Heart left ventricle (tissue), 16 donors: ENCODE measurements around the gene SLC4A7. TPM values are rescaled to one million over a fixed set of nuclear protein-coding genes. Genes with fewer than 3 reads are reported as not detected.
"Not testable (repeated sequence)": the region's sequence is repeated elsewhere in the genome, so short reads cannot be mapped to it uniquely, and the experiment has no call there.

Source experiments
- ATAC-seq, 4 donors: fragments of 200-7000 bp; cut with Tn5 transposase; one replicate each; pipeline ENCODE4 v1.9.1; 2020 to 2022; ENCODE audit warnings: moderate library complexity in 4 of 4, mild to moderate bottlenecking in 3 of 4, moderate number of reproducible peaks in 1 of 4
- DNase-seq, 5 donors: peaks; one replicate each; pipeline ENCODE4 v3.0.0-alpha.2; 2020
- H3K27ac ChIP-seq, 12 donors: fragments of 200-600 bp; sonication (generic) in 4 of 12; one replicate each; pipeline versions ENCODE4 v1.5.0 to v1.8.0; 2016 to 2022; ENCODE audit warnings: mild to moderate bottlenecking in 2 of 12
- H3K27me3 ChIP-seq, 9 donors: fragments of 200-600 bp; sonication (generic) in 2 of 9; one replicate each; pipeline versions ENCODE4 v1.5.1 to v1.8.0; 2016 to 2022; ENCODE audit warnings: mild to moderate bottlenecking in 3 of 9
- H3K36me3 ChIP-seq, 9 donors: fragments of 200-600 bp; sonication (generic) in 2 of 9; one replicate each; pipeline versions ENCODE4 v1.5.0 to v1.8.0; 2018 to 2022; ENCODE audit warnings: mild to moderate bottlenecking in 2 of 9
- H3K4me1 ChIP-seq, 12 donors: fragments of 200-600 bp; sonication (generic) in 4 of 12; one replicate each; pipeline versions ENCODE4 v1.5.0 to v1.8.0; 2016 to 2022; ENCODE audit warnings: mild to moderate bottlenecking in 3 of 12
- H3K4me3 ChIP-seq, 12 donors: fragments of 200-600 bp; sonication (generic) in 4 of 12; one replicate each; pipeline versions ENCODE4 v1.5.0 to v1.8.0; 2017 to 2022; ENCODE audit warnings: mild to moderate bottlenecking in 9 of 12, moderate library complexity in 4 of 12
- H3K9me3 ChIP-seq, 12 donors: fragments of 200-600 bp; sonication (generic) in 4 of 12; one replicate each; pipeline versions ENCODE4 v1.5.0 to v1.8.0; 2016 to 2022; ENCODE audit warnings: mild to moderate bottlenecking in 1 of 12
- CTCF ChIP-seq, 12 donors: fragments of 200-600 bp; sonication (generic) in 4 of 12; IDR thresholded peaks; one replicate each; pipeline versions ENCODE4 v1.5.0 to v1.8.0; 2018 to 2022; ENCODE audit warnings: antibody characterized with exemption in 12 of 12, mild to moderate bottlenecking in 5 of 12
- POLR2A ChIP-seq, 2 donors: fragments of 450-650 bp; IDR thresholded peaks; one replicate each; pipeline ENCODE4 v1.6.1; 2017; ENCODE audit warnings: antibody characterized with exemption in 2 of 2, mild to moderate bottlenecking in 2 of 2, moderate library complexity in 2 of 2
- WGBS, 4 donors: extraction: QIAGEN DNeasy Blood & Tissue Kit in 2 of 4; methylation state at CpG; one replicate each; pipeline versions ENCODE4 v1.1.5 to v1.1.7; 2013 to 2018; 5-methylcytosine and 5-hydroxymethylcytosine counted together
- intact Hi-C, 10 donors: fragments of 100-400 bp; cut with DNase I; formaldehyde crosslinking; loops; one replicate each; pipeline versions ENCODE4 v1.11.1 to v1.14.2; 2022
- polyA plus RNA-seq, 2 donors: library from polyadenylated mRNA; stranded (reverse); fragments of 200-250 nt; gene quantifications; one replicate each; pipeline ENCODE4 v1.2.3, GENCODE V29; 2013
- total RNA-seq, 9 donors: library from RNA; depleted of rRNA in 2 of 9; stranded (reverse); fragments of >200 nt in 2 of 9; fragmentation: NEBNext Ultra II Directional in 3 of 9; extraction: Animal tissue kit (Norgen Biotek cat#: 25700) in 3 of 9; gene quantifications; one replicate each; pipeline versions ENCODE4 v1.1.0 to v1.2.4, GENCODE V29; 2016 to 2023
- donor health status: ischemic (EF 13 %, LVEDD 7.1; RV severe dilation, severe dysfunction).
- donor health status: healthy with polysubstance abuse.
- donor health status: DM: no; HTN: yes; CAD: no.
- donor health status: DM: no; HTN: no; CAD: no.
- donor health status: ischemic (EF 25% LVEDD 6.9; RV normal size, moderate dysfunction).
- donor health status: ischemic (EF 25% LVEDD 5.7; RV mildly dilated, moderate dysfunction).
- donor health status: healthy.
- donor health status: DM: yes; HTN: yes; CAD: no.
- donor health status: ischemic (EF 35%, LVEDD 5.7; RV mildly dilated, moderate dysfunction).
- donor health status: nonischemic (EF 11% LVEDD 7.7; RV severe dilation, severe dysfunction).
- donor health status: DM: yes; HTN: yes; CAD: no.
- donor health status: PGD.
- donor health status: ischemic (EF 29% LVEDD 5.4; RV normal size, mild dysfunction).
- donor health status: nonischemic (EF 23%, LVEDD 6.1; RV moderate dilation, normal function).

The SLC4A7 gene
- total and polyA plus RNA-seq, 11 donors = 2.2 to 25.4 (median 15.0) TPM

DNA sequence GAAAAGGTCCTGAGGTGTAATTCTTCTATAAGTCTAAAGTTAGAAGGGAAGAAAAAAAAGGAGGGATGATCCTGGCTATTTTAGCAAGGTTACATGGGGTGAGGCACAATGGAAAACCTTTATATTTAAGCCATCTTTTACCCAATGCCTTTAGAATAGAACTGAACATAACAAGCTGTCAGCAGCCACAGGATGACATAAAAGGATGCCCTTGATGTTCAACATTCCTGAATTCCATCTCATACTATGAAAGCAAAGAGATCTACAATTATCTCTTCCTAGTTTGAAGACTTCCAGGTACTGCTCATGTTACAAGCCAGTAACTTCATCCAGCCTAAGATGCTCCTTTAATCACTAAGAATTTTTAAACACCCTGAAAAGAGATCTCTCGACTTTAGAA, 141.9 kb downstream of the SLC4A7 start:
- TF ChIP-seq CTCF (IDR thresholded peaks at IDR 0.05) = no peak
- TF ChIP-seq POLR2A (IDR thresholded peaks at IDR 0.05) = no peak
- WGBS, 4 donors = 38 to 52% (median 43%) methylated on average over 1 of the region's 1 CpG
- ATAC-seq (peak in 3 of 4 donors; percentile 29 to 48 (median 46)), DNase-seq (no peak)
- Histone ChIP-seq H3K27ac (peak overlapping the region in 7 of 12 donors; percentile 26 to 58 (median 46)), H3K4me1 (peaks cover 0 to 17% (median 5%) of the 10 kb centered on the region in 12 donors), H3K36me3 (no peaks in the 10 kb centered on the region), H3K27me3 (no peaks in the 10 kb centered on the region), H3K4me3 (no peak overlapping the region), H3K9me3 (peaks cover 0 to 12% (median 0%) of the 10 kb centered on the region in 12 donors)
- intact Hi-C loops = no loop called here

DNA sequence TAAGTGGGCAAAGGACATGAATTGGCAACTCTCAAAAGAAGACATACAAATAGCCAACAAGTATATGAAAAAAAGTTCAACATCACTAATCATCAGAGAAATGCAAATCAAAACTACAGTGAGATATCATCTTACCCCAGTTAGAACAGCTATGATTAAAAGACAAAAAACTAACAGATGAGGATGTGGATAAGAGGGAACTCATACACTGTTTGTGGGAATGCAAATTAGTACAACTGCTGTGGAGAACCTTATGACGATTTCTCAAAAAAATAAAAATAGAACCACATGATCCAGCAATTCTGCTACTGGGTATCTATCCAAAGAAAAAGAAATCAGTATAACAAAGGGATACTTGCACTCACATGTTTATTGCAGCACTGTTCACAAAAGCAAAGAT, 143.7 kb downstream of the SLC4A7 start:
- no peak for DNase-seq
- WGBS, 4 donors = 32 to 40% (median 36%) methylated on average over 1 of the region's 1 CpG
- Histone ChIP-seq H3K4me1 (peaks cover 0 to 11% (median 4%) of the 10 kb centered on the region in 12 donors), H3K27me3 (no peaks in the 10 kb centered on the region), H3K27ac (no peak overlapping the region), H3K9me3 (peaks cover 0 to 17% (median 0%) of the 10 kb centered on the region in 12 donors), H3K4me3 (no peak overlapping the region), H3K36me3 (no peaks in the 10 kb centered on the region)
- TF ChIP-seq CTCF (IDR thresholded peaks at IDR 0.05) = no peak
- TF ChIP-seq POLR2A (IDR thresholded peaks at IDR 0.05) = no peak
- intact Hi-C loops = no loop called here
- no peak for ATAC-seq

GRCh38 chr3:27335571-27335970, 148.6 kb downstream of the SLC4A7 start:
- Histone ChIP-seq H3K36me3 (no peaks in the 10 kb centered on the region), H3K4me3 (no peak overlapping the region), H3K27me3 (no peaks in the 10 kb centered on the region), H3K9me3 (peaks cover 0 to 17% (median 0%) of the 10 kb centered on the region in 12 donors), H3K4me1 (peaks cover 0 to under 1% (median 0%) of the 10 kb centered on the region in 12 donors), H3K27ac (no peak overlapping the region)
- intact Hi-C loops = no loop called here
- TF ChIP-seq POLR2A (IDR thresholded peaks at IDR 0.05) = no peak
- TF ChIP-seq CTCF (IDR thresholded peaks at IDR 0.05) = no peak
- ATAC-seq (no peak), DNase-seq (no peak)
- 86 to 93% (median 89%) methylated on average over 1 of the region's 1 CpG for WGBS, 4 donors

DNA sequence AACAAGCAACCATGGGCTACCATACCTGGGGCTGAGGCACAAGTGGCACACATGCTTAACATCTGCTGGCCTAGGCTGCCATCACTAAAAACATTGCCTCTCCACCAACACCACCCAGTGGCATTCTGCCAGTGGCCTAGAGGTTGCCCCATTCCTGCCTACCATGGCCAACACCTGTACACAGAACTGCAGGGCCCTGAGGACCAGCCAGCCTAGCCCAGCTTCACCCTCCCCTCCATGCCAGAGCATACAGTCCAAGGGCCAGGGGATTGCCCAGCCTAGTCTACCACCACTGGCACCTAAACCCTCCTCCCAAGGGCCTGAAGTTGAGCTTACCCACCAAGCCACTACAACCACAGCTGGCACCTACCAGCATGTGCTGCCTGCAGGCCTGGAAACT, 150.3 kb downstream of the SLC4A7 start:
- peak in 1 of 4 donors; percentile 15 for ATAC-seq
- Histone ChIP-seq H3K27ac (no peak overlapping the region), H3K27me3 (no peaks in the 10 kb centered on the region), H3K4me3 (no peak overlapping the region), H3K36me3 (no peaks in the 10 kb centered on the region), H3K9me3 (peaks cover 0 to 13% (median 0%) of the 10 kb centered on the region in 12 donors), H3K4me1 (no peaks in the 10 kb centered on the region)
- intact Hi-C loops = no loop called here
- no peak for DNase-seq
- TF ChIP-seq POLR2A (IDR thresholded peaks at IDR 0.05) = no peak
- no peak for TF ChIP-seq CTCF (IDR thresholded peaks at IDR 0.05)

- H3K9me3 ChIP-seq, ATAC-seq, H3K27ac ChIP-seq, DNase-seq, H3K36me3 ChIP-seq, H3K27me3 ChIP-seq, H3K4me3 ChIP-seq, intact Hi-C loops: not testable (repeated sequence)
- H3K4me1 ChIP-seq = peaks cover 0 to 24% (median 13%) of the 10 kb centered on the region in 12 donors
- WGBS, 4 donors = 96 to 99% (median 97%) methylated on average over 4 of the region's 4 CpGs
These were observed 155.0 kb downstream of the SLC4A7 start for GRCh38 chr3:27328982-27329762.
